Ovary (tissue), 3 donors: Measurements from ENCODE around the gene ANKRD31.

Source experiments
- POLR2A ChIP-seq: fragments of 450-650 bp; IDR thresholded peaks from one replicate; pipeline ENCODE4 v1.6.1; 2017; ENCODE audit warnings: antibody characterized with exemption, mild to moderate bottlenecking, moderate library complexity
- TF ChIP-seq, protein P1 (sequence below), 3 donors: fragments of 450-650 bp in 2 of 3; fragments of 200-600 bp in 1 of 3; IDR thresholded peaks; one replicate each; pipeline versions ENCODE4 v1.5.1 to v1.8.0; 2016 to 2022; ENCODE audit warnings: antibody characterized with exemption in 3 of 3, mild to moderate bottlenecking in 1 of 3
- donor health status: DM: no; HTN: no; CAD: no.

DNA sequence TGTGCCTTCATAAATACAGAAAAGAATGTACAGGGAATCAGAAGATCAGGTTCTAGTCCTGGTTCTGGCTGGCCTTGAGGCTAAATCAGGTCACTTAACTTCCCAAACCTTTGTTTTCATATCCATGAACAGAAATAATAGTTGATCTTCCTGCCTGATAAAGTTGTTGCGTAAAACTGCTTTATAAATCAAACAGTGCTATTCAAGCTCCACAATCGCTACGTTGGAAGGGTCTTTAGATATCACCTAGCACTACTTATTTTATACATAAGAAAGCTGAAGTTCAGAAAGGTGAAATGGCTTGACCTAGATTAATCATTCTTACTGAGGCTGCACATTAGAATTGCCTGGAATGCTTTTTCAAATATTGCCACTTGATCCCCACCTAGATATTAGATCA is 148.0 kb downstream of the ANKRD31 start:
- TF ChIP-seq, protein P1, sequence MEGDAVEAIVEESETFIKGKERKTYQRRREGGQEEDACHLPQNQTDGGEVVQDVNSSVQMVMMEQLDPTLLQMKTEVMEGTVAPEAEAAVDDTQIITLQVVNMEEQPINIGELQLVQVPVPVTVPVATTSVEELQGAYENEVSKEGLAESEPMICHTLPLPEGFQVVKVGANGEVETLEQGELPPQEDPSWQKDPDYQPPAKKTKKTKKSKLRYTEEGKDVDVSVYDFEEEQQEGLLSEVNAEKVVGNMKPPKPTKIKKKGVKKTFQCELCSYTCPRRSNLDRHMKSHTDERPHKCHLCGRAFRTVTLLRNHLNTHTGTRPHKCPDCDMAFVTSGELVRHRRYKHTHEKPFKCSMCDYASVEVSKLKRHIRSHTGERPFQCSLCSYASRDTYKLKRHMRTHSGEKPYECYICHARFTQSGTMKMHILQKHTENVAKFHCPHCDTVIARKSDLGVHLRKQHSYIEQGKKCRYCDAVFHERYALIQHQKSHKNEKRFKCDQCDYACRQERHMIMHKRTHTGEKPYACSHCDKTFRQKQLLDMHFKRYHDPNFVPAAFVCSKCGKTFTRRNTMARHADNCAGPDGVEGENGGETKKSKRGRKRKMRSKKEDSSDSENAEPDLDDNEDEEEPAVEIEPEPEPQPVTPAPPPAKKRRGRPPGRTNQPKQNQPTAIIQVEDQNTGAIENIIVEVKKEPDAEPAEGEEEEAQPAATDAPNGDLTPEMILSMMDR (IDR thresholded peaks at IDR 0.05): no peak
- no peak for TF ChIP-seq POLR2A
